Smooth muscle cell of trachea (primary cell): ENCODE measurements around the gene SMPD2. TPM values are rescaled to one million over a fixed set of nuclear protein-coding genes. Genes with fewer than 3 reads are reported as not detected.

ENCODE experiments used
- total RNA-seq: library from RNA; depleted of rRNA; stranded (reverse); fragments of >200 nt; gene quantifications from 2 replicates; pipeline ENCODE4 v1.2.1, GENCODE V29; 2014

Gene SMPD2, protein sequence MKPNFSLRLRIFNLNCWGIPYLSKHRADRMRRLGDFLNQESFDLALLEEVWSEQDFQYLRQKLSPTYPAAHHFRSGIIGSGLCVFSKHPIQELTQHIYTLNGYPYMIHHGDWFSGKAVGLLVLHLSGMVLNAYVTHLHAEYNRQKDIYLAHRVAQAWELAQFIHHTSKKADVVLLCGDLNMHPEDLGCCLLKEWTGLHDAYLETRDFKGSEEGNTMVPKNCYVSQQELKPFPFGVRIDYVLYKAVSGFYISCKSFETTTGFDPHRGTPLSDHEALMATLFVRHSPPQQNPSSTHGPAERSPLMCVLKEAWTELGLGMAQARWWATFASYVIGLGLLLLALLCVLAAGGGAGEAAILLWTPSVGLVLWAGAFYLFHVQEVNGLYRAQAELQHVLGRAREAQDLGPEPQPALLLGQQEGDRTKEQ
- total RNA-seq: 6.8 and 8.7 TPM in 2 replicates

GRCh38 chr6:109440331-109441068 lies at the start of gene SMPD2, which contains the start of gene PPIL6:
Gene SMPD2 (plus strand): TSS chr6:109440724. CDS start chr6:109441122, 398 bp downstream.
Gene PPIL6 (minus strand): TSS chr6:109440628. CDS start chr6:109440590, 38 bp downstream.

GRCh38 chr6:109455437-109456110 lies 15.1 kb downstream of the SMPD2 start, which contains the start of gene MICAL1:
Gene MICAL1 (minus strand): TSS chr6:109455772. CDS start chr6:109454196, 1,576 bp downstream.

DNA sequence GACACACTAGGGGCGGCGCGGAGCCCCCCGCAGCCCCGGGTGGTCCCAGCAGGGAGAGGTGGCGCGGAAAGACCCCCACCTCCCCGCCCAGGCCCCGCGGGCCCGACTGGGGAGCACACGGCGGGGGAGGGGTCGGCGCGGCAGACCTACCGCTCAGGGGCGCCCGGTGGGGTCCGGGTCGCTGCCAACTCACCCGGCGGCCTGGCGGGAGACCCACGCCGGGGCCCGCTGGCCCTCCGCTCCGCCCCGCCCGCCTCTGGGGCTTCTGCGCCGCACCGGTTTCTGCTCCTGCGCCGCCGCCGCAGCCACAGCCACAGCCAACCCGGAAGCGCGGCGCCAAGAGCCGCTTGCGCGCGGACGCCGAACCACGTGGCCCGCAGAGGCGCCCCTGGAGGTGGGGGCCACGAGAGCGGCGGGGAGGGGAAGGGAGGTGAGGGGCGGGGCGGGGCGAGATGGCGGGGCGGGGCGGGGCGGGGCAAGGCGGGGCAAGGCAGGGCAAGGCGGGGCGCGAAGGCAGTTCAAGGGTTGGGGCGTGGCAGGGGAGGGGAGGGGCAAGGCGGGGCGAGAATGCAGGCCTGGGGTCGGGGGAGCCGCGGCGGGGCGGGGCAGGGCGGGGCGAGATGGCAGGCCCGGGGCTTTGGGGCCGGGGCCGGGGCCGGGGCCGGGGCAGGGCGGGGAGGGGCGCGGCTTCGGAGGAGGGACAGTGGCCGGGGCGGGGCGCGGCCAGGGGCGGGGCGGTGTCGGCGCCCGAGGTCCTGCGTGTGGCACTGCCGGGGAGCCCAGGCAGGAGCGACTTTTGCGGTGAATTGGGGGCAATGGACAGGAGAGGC lies 42.6 kb downstream of the SMPD2 start, which contains the start of gene ZBTB24:
Gene ZBTB24 (minus strand): TSS at position 315 of the 830 bp plus-strand sequence. CDS start 1,193 bp downstream, outside the sequence.

Other genes with a start within 250 kb of the SMPD2 start
- 227 and 237 TPM in 2 replicates for gene CD164, start 58.3 kb upstream of the SMPD2 start, total RNA-seq
- 2.2 and 3.8 TPM in 2 replicates for gene PPIL6, start 96 bp upstream of the SMPD2 start, total RNA-seq
- gene MICAL1, start 15.0 kb downstream of the SMPD2 start, total RNA-seq: 60.5 and 72.6 TPM in 2 replicates
- 7.0 and 8.6 TPM in 2 replicates for gene ZBTB24, start 42.5 kb downstream of the SMPD2 start, total RNA-seq